Peyer's patch (tissue), 4 donors: ENCODE results near the gene TANGO2.

Experiments
- POLR2A ChIP-seq, 2 donors: fragments of 450-650 bp; IDR thresholded peaks; one replicate each; pipeline ENCODE4 v1.5.1; 2017; ENCODE audit warnings: antibody characterized with exemption in 2 of 2, mild to moderate bottlenecking in 2 of 2, moderate library complexity in 2 of 2
- TF ChIP-seq, protein P1 (sequence below), 6 experiments: fragments of 450-650 bp in 4 of 6; fragments of 200-600 bp in 2 of 6; sonication (generic) in 1 of 6; IDR thresholded peaks; one replicate each; pipeline ENCODE4 v1.5.1; 2017 to 2019; ENCODE audit warnings: antibody characterized with exemption in 6 of 6, mild to moderate bottlenecking in 3 of 6, moderate library complexity in 1 of 6

- TF ChIP-seq POLR2A (IDR thresholded peaks at IDR 0.05): no peak
- TF ChIP-seq, protein P1, sequence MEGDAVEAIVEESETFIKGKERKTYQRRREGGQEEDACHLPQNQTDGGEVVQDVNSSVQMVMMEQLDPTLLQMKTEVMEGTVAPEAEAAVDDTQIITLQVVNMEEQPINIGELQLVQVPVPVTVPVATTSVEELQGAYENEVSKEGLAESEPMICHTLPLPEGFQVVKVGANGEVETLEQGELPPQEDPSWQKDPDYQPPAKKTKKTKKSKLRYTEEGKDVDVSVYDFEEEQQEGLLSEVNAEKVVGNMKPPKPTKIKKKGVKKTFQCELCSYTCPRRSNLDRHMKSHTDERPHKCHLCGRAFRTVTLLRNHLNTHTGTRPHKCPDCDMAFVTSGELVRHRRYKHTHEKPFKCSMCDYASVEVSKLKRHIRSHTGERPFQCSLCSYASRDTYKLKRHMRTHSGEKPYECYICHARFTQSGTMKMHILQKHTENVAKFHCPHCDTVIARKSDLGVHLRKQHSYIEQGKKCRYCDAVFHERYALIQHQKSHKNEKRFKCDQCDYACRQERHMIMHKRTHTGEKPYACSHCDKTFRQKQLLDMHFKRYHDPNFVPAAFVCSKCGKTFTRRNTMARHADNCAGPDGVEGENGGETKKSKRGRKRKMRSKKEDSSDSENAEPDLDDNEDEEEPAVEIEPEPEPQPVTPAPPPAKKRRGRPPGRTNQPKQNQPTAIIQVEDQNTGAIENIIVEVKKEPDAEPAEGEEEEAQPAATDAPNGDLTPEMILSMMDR (IDR thresholded peaks at IDR 0.05): no peak
These were observed 80.7 kb downstream of the TANGO2 start for GRCh38 chr22:20101638-20102037.
